ENCODE results near the gene CENPB. TPM values are rescaled to one million over a fixed set of nuclear protein-coding genes. Genes with fewer than 3 reads are reported as not detected.

The CENPB gene
- total RNA-seq, 6 experiments from 2014 or later: 109 to 128 (median 117) TPM

GRCh38 chr20:3744037-3744436 is 42.5 kb downstream of the CENPB start:
- TF ChIP-seq, protein P1, sequence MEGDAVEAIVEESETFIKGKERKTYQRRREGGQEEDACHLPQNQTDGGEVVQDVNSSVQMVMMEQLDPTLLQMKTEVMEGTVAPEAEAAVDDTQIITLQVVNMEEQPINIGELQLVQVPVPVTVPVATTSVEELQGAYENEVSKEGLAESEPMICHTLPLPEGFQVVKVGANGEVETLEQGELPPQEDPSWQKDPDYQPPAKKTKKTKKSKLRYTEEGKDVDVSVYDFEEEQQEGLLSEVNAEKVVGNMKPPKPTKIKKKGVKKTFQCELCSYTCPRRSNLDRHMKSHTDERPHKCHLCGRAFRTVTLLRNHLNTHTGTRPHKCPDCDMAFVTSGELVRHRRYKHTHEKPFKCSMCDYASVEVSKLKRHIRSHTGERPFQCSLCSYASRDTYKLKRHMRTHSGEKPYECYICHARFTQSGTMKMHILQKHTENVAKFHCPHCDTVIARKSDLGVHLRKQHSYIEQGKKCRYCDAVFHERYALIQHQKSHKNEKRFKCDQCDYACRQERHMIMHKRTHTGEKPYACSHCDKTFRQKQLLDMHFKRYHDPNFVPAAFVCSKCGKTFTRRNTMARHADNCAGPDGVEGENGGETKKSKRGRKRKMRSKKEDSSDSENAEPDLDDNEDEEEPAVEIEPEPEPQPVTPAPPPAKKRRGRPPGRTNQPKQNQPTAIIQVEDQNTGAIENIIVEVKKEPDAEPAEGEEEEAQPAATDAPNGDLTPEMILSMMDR (IDR thresholded peaks at IDR 0.05): no peak
- Mint-ChIP-seq H3K27me3 (ENCODE audit: insufficient read depth) (peaks cover 6% of the 10 kb centered on the region), H3K9me3 (no peaks in the 10 kb centered on the region), H3K36me3 (ENCODE audit: low read depth) (no peaks in the 10 kb centered on the region), H3K27ac (no peak overlapping the region), H3K4me3 (no peak overlapping the region), H3K4me1 (ENCODE audit: low read depth) (no peaks in the 10 kb centered on the region)
- DNase-seq: no peak

DNA sequence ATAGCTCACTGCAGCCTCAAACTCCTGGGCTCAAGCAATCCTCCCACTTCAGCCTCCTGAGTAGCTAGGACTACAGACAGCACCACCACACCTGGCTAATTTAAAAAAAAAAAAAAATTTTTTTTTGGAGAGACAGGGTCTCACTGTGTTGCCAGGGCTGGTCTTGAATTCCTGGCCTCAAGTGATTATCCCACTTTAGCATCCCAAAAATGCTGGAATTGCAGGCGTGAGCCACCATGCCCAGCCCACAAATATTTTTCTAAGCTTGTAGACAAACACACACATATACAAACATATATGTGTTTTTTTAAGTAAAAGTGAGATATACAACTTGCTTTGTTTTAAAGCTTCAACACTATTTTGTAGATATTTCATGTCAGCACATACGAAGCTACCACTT is 43.3 kb downstream of the CENPB start:
- H3K4me1 Mint-ChIP-seq (ENCODE audit: low read depth): no peaks in the 10 kb centered on the region
- no peaks in the 10 kb centered on the region for H3K9me3 Mint-ChIP-seq
- no peaks in the 10 kb centered on the region for H3K36me3 Mint-ChIP-seq (ENCODE audit: low read depth)
- no peak for DNase-seq
- no peak overlapping the region for H3K27ac Mint-ChIP-seq
- peaks cover 6% of the 10 kb centered on the region for H3K27me3 Mint-ChIP-seq (ENCODE audit: insufficient read depth)
- H3K4me3 Mint-ChIP-seq: no peak overlapping the region
- TF ChIP-seq, protein P1 (IDR thresholded peaks at IDR 0.05): no peak

- no peak overlapping the region for H3K27ac Mint-ChIP-seq
Measured at GRCh38 chr20:3741836-3742458, 44.6 kb downstream of the CENPB start.

GRCh38 chr20:3740615-3741301 is 45.8 kb downstream of the CENPB start:
- Mint-ChIP-seq H3K27ac (no peak overlapping the region), H3K27me3 (ENCODE audit: insufficient read depth) (peaks cover 9% of the 10 kb centered on the region), H3K4me1 (ENCODE audit: low read depth) (no peaks in the 10 kb centered on the region), H3K9me3 (no peaks in the 10 kb centered on the region), H3K4me3 (no peak overlapping the region), H3K36me3 (ENCODE audit: low read depth) (no peaks in the 10 kb centered on the region)
- TF ChIP-seq, protein P1 (IDR thresholded peaks at IDR 0.05): no peak
- no peak for DNase-seq

More at GRCh38 chr20:3741836-3742458, 44.6 kb downstream of the CENPB start:
- H3K4me3 Mint-ChIP-seq: no peak overlapping the region
- no peak for DNase-seq
- H3K4me1 Mint-ChIP-seq (ENCODE audit: low read depth): no peaks in the 10 kb centered on the region
- TF ChIP-seq, protein P1 (IDR thresholded peaks at IDR 0.05): no peak
- no peaks in the 10 kb centered on the region for H3K9me3 Mint-ChIP-seq
- H3K36me3 Mint-ChIP-seq (ENCODE audit: low read depth): no peaks in the 10 kb centered on the region
- H3K27me3 Mint-ChIP-seq (ENCODE audit: insufficient read depth): peaks cover 4% of the 10 kb centered on the region; the same call in 1 of the 2 replicates

GRCh38 chr20:3739926-3740451 is 46.6 kb downstream of the CENPB start:
- peaks cover 12% of the 10 kb centered on the region for H3K27me3 Mint-ChIP-seq (ENCODE audit: insufficient read depth)
- DNase-seq: no peak
- TF ChIP-seq, protein P1 (IDR thresholded peaks at IDR 0.05): no peak
- H3K4me1 Mint-ChIP-seq (ENCODE audit: low read depth): no peaks in the 10 kb centered on the region
- no peaks in the 10 kb centered on the region for H3K9me3 Mint-ChIP-seq
- no peak overlapping the region for H3K4me3 Mint-ChIP-seq
- H3K36me3 Mint-ChIP-seq (ENCODE audit: low read depth): no peaks in the 10 kb centered on the region
- H3K27ac Mint-ChIP-seq: no peak overlapping the region

Measured in HFFc6 (cell line).